Activated CD4-positive, alpha-beta T cell treated with anti-CD3 and anti-CD28 coated beads, Interleukin-2, amount 50 U/mL, for 4 hours (primary cell): ENCODE results near the gene SCIMP.
"Not testable (repeated sequence)": the region's sequence is repeated elsewhere in the genome, so short reads cannot be mapped to it uniquely, and the experiment has no call there.

Experiments used
- DNase-seq, 2 experiments: peaks; one replicate each; pipeline ENCODE4 v3.0.0-alpha.2; 2020

The SCIMP gene

GRCh38 chr17:5237541-5238016 is 2.9 kb upstream of the SCIMP start:
- no peak for DNase-seq

- DNase-seq = no peak
Observed at GRCh38 chr17:5236938-5237540, 2.4 kb upstream of the SCIMP start.

GRCh38 chr17:5233492-5233891 is 1.2 kb downstream of the SCIMP start:
- not testable (repeated sequence) for DNase-seq

GRCh38 chr17:5226940-5227878 is 7.5 kb downstream of the SCIMP start:
- no peak for DNase-seq

GRCh38 chr17:5225668-5226457 is 8.8 kb downstream of the SCIMP start:
- no peak for DNase-seq

GRCh38 chr17:5221912-5222311 is 12.7 kb downstream of the SCIMP start:
- DNase-seq = not testable (repeated sequence)

GRCh38 chr17:5220074-5220473 is 14.6 kb downstream of the SCIMP start:
- DNase-seq = no peak

GRCh38 chr17:5219536-5219935 is 15.1 kb downstream of the SCIMP start:
- DNase-seq = no peak

GRCh38 chr17:5217562-5217961 is 17.1 kb downstream of the SCIMP start:
- not testable (repeated sequence) for DNase-seq

GRCh38 chr17:5211458-5211857 is 23.2 kb downstream of the SCIMP start:
- DNase-seq = no peak

- DNase-seq = no peak
Observed at GRCh38 chr17:5210614-5211252, 23.9 kb downstream of the SCIMP start.

- no peak for DNase-seq
Observed at GRCh38 chr17:5210091-5210490, 24.6 kb downstream of the SCIMP start.

- DNase-seq = no peak
Observed at GRCh38 chr17:5209396-5209795, 25.3 kb downstream of the SCIMP start.

GRCh38 chr17:5203908-5204294 is 30.8 kb downstream of the SCIMP start:
- no peak for DNase-seq

- no peak for DNase-seq
Observed at GRCh38 chr17:5203178-5203907, 31.3 kb downstream of the SCIMP start.

GRCh38 chr17:5201011-5201410 is 33.6 kb downstream of the SCIMP start:
- no peak for DNase-seq

- DNase-seq = no peak
Observed at GRCh38 chr17:5200360-5200759, 34.3 kb downstream of the SCIMP start.

- DNase-seq = no peak
Observed at GRCh38 chr17:5198472-5198871, 36.2 kb downstream of the SCIMP start.

GRCh38 chr17:5194346-5194745 is 40.3 kb downstream of the SCIMP start:
- DNase-seq = no peak

GRCh38 chr17:5191541-5192417 is 42.9 kb downstream of the SCIMP start, which contains the start of gene ZNF594:
Gene ZNF594, minus strand, starts transcription at chr17:5191868. Its CDS starts 7,612 bp downstream, at chr17:5184256.
- peak; percentile 95 to 96 for DNase-seq

- DNase-seq = no peak
Observed at GRCh38 chr17:5184288-5184687, 50.4 kb downstream of the SCIMP start.
